Activated naive CD8-positive, alpha-beta T cell (primary cell): ENCODE results near the gene GAK.

ENCODE experiments used
- H3K27ac Mint-ChIP-seq: one replicate; pipeline ENCODE4 v1.8.0; 2021; ENCODE audit warnings: mixed read lengths
- H3K27me3 Mint-ChIP-seq: one replicate; pipeline ENCODE4 v1.8.0; 2021; ENCODE audit warnings: mixed read lengths
- H3K36me3 Mint-ChIP-seq: one replicate; pipeline ENCODE4 v1.8.0; 2021; ENCODE audit warnings: mixed read lengths
- H3K4me1 Mint-ChIP-seq: one replicate; pipeline ENCODE4 v1.8.0; 2021; ENCODE audit warnings: low read depth, mixed read lengths
- H3K4me3 Mint-ChIP-seq: one replicate; pipeline ENCODE4 v1.8.0; 2021; ENCODE audit warnings: mild to moderate bottlenecking, mixed read lengths
- H3K9me3 Mint-ChIP-seq: one replicate; pipeline ENCODE4 v1.8.0; 2021; ENCODE audit warnings: low read depth, mixed read lengths

The GAK gene

DNA sequence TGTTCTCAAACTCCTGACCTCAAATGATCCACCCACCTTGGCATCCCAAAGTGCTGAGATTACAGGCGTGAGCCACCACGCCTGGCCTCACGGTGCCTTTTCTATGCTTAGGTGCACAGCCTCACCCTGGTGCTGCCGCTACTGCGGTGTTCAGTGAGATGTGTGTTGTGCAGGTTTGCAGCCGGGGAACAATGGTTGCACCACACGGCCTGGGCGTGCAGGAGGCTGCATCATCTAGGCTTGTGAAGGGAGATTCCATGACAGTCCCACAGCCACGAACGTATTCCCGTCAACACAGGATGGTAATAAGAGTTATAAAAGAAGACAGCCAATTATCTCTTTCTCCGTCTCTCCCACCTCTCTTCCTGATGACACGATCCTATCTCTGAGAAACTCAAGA, 128.2 kb downstream of the GAK start:
- Mint-ChIP-seq H3K27ac (no peak overlapping the region), H3K27me3 (peaks cover 16% of the 10 kb centered on the region), H3K4me3 (no peak overlapping the region), H3K4me1 (peaks cover 7% of the 10 kb centered on the region), H3K9me3 (no peaks in the 10 kb centered on the region), H3K36me3 (peaks cover 4% of the 10 kb centered on the region)

DNA sequence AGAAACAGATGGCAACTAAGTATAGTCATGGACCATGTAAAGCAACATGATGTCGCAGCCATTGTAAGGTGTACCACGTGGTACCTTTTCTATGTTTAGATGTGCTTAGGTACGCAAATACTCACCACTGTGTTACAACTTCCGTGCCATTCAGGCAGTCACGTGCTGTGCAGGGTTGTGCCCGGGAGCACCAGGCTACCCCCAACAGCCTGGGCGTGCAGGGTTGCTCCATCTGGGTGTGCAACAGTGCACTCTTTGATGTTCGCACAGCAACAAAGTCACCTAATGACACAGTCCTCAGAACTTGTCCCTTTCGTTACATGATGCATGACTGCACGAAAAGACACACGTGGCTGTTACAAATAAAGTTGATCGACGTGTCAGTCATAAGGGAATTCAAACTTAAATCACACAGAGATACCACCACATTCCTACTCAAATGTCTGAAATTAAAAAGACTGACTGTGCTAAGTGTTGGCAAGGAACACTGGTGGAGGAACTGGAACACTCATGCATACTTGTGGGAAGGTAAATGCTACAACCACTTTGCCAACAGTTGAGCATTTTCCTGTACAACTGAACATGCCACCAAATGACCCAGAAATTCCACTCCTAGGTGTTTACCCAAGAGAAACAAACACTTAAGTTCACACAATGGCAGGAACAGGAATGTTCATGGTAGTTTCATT, 130.5 kb downstream of the GAK start:
- Mint-ChIP-seq H3K4me1 (peaks cover 11% of the 10 kb centered on the region), H3K4me3 (no peak overlapping the region), H3K36me3 (peaks cover 4% of the 10 kb centered on the region), H3K27ac (no peak overlapping the region), H3K9me3 (no peaks in the 10 kb centered on the region), H3K27me3 (peaks cover 16% of the 10 kb centered on the region)
